Measurements from ENCODE around the gene BIRC6.

DNA sequence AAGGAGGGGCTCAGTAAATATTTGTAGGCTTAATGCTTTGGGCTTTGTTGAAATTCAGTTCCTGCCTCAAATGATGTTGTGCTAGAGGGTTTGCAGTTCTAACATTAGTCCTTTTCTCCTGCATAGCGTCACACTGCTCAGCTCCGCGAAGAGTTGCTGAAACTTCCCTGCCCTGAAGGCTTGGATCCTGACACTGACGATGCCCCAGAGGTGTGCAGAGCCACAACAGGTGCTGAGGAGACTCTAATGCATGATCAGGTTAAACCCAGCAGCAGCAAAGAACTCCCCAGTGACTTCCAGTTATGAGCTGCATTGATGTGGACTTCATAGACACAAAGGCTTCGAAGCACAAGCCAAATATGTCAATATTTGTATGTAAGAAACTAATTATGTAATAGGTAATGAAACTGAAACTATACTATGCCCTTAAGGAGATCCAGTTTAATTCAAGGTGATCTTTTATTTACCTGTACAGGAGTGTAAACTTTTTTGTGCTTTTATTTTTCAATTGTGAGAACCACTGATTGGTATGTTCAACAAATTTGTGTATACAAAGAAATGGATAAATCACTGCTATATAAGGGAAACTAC is 260.9 kb downstream of the BIRC6 start:
- TF ChIP-seq, protein P1, sequence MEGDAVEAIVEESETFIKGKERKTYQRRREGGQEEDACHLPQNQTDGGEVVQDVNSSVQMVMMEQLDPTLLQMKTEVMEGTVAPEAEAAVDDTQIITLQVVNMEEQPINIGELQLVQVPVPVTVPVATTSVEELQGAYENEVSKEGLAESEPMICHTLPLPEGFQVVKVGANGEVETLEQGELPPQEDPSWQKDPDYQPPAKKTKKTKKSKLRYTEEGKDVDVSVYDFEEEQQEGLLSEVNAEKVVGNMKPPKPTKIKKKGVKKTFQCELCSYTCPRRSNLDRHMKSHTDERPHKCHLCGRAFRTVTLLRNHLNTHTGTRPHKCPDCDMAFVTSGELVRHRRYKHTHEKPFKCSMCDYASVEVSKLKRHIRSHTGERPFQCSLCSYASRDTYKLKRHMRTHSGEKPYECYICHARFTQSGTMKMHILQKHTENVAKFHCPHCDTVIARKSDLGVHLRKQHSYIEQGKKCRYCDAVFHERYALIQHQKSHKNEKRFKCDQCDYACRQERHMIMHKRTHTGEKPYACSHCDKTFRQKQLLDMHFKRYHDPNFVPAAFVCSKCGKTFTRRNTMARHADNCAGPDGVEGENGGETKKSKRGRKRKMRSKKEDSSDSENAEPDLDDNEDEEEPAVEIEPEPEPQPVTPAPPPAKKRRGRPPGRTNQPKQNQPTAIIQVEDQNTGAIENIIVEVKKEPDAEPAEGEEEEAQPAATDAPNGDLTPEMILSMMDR (IDR thresholded peaks at IDR 0.05): no peak
- TF ChIP-seq EZH2 (IDR thresholded peaks at IDR 0.05; ENCODE audit: borderline replicate concordance, insufficient read depth, low read depth, low read length, poor library complexity, severe bottlenecking): no peak
